ENCODE data around the gene FCRL3.

Gene FCRL3

DNA sequence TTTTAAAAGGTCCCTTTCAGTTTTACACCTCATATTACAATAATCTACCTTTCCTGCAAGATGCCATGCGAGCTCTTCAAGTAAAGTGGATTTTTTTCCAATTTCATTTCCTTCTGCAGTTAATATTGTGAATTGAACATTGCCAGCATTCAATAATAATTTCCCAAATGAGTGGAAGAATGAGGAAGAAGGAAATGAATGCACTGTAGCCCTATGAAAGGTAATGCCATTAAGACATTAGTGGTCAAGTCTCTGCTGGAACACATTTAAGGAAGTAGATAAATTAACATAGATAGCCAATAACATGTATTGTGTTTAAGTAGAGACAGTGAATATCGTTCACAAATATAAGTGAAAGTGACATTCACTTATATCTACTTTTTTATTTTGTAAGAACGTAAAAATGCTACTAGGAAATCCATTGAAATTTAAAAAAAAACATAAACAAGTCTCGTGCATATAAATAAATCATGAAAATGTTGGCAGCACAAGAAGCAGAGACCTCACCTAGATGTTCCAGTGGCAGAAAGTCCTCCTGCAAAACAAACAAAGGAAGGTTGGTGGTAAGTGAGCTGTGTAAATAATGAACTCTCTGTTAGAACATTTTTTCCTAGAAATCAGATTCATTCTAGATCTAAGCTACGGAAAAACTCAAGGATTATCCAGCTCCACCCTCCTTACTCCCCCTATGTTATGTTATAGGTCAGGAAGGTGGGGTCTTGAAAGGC is 17.7 kb downstream of the FCRL3 start:
- DNase-seq (ENCODE audit: low read depth, low spot score), result no peak

DNA sequence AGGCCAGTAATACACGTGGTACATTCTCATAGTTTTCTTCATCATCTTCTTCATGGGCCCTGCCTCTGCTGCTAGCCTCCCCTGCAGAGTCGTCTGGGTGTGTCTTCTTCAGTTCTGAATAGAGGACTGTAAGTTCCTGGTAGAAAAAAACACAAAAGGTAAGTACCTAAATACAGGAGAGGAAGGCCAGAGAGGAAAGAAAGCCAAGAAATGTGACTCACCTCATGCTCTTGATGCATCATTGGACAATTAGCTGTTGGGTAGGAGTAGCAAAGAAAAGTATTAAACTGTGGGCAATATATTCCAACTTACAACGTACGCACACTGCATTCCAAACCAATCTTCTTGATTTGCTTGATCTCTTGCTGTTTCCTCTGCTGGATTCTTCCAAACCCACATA is 21.8 kb downstream of the FCRL3 start:
- DNase-seq (ENCODE audit: low read depth, low spot score), result no peak

DNA sequence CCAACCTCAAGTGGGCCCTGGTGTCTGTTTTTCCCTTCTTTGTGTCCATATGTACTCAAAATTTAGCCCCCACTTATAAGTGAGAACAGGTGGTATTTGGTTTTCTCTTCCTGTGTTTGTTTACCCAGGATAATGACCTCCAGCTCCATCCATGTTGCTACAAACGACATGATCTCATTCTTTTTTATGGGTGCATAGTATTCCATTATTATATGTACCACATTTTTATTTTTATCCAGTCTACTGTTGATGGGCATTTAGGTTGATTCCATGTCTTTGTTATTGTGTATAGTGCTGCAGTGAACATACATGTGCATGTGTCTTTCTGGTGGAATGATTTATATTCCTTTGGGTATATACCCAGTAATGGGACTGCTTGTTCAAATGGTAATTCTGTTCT is 27.6 kb downstream of the FCRL3 start:
- DNase-seq (ENCODE audit: low read depth, low spot score), result no peak

DNA sequence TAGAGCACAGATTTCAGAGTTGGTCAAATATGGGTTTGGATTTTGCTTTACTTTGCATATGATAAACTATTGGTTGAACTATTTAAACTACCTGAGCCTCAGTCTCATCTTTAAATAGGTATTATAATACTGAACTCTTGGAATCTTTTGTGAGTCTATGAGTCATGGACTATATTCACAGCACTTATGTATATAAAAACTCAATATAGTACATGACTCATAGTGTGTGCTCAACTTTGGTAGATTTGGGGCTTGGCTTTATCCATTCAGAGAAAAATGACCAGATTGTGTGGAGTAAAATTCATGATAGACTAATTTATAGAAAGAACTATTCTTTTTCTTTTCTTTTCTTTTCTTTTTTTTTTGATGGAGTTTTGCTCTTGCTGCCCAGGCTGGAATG is 28.7 kb downstream of the FCRL3 start:
- DNase-seq (ENCODE audit: low read depth, low spot score), result no peak

DNA sequence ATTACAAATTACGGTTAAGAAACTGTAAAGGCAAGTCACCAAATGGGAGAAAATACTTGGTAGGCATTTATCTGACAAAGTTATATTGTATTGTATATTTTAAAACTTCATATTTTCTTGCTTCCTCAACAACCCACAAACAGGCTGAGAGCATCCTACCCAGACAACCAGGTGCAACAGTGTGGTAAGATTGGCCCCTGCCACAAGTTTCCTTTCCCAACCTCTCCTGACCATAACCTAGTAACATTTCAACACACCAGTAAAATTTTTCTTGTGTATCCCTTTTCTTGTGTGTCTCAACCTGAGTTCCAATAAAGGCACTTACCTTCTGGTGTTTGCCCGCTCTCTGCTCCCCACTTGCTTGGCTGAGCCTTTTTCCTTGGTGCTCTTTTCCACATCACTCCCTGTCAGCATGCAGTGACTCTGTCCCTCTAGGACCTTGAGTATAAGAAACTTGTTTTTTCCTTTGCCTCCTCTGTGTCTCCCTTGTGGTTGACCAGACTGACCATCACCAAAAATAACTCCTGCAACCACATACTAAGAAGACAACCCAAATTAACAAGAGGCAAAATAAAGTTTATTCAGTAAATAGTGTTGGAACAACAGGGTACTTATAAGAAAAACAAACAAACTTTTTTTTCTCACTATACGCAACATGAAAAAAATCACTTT is 40.9 kb downstream of the FCRL3 start:
- no peak for DNase-seq (ENCODE audit: low read depth, low spot score)

DNA sequence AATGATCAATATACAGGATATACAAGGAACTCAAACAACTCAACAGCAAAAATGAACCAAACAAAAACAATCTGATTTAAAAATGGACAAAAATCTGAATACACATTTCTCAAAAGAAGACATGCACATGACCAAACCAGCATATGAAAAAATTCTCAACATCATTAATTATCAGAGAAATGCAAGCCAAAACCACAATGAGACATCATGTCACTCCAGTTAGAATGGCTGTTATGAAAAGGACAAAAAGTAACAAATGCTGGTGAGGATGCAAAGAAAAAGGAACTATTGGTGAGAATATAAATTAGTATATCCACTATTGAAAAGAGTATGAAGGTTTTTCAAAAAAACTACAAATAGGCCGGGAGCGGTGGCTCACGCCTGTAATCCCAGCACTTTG is 42.0 kb downstream of the FCRL3 start:
- no peak for DNase-seq (ENCODE audit: low read depth, low spot score)

DNA sequence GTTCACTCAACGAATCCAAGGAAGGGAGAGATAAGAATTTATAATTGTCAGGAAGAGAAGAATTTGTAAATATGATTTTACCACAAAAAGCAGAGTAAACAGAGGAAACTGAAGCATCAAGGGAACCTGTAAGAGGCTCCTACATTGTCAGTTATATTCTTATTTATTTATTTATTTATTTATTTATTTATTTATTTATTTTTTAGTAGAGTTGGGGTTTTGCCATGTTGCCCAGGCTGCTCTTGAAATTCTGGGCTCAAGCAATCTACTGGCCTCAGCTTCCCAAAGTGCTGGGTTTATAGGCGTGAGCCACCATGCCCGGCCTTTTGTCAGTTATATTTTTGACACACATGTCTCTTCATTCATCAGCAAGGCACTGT is 47.1 kb downstream of the FCRL3 start:
- DNase-seq (ENCODE audit: low read depth, low spot score), result no peak

DNA sequence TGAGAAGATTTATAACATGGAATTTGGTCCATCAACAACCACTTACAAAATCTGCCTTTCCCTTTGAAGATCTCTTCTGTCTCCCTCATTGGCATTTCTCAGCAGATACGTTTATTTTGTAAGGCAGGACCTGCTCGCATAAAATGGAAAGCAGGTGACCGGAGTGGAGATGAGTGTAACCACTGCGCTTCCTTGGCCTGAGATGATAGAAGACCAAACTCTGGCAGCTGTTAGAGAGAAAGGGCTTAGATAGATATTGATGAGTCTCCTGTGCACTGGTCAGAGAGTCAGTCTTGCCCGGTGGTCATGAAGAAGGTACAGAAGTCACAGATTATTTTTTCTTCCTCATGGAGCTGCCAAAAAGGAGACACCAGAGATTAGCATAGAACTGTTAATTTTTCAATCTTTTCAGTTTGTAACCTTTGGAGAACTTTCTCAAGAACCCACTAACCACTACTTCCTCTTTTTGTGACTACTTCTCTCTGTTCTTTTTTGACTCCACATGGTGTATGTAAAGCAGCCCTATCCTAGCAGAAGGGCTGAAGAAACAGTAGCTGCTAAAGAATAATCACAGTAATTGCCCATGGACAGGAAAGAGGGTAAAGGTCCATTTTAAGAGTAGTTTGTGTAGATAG is 47.6 kb downstream of the FCRL3 start:
- DNase-seq (ENCODE audit: low read depth, low spot score), result no peak

DNA sequence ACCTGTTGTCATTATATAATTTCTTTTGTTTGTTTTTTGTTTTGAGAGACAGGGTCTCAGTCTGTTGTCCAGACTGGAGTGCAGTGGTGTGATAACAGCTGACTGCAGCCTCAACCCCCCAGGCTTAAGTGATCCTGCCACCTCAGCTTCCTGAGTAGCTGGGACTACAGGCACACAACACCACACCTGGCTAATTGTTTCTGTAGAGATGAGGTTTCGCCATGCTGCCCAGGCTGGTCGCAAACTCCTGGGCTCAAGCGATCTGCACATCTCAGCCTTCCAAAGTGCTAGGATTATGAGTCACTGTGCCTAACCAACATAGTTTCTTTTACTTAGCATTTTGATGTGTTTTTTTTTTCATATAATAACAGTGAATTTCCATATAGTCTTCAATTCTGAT is 52.3 kb downstream of the FCRL3 start:
- DNase-seq (ENCODE audit: low read depth, low spot score), result no peak

DNA sequence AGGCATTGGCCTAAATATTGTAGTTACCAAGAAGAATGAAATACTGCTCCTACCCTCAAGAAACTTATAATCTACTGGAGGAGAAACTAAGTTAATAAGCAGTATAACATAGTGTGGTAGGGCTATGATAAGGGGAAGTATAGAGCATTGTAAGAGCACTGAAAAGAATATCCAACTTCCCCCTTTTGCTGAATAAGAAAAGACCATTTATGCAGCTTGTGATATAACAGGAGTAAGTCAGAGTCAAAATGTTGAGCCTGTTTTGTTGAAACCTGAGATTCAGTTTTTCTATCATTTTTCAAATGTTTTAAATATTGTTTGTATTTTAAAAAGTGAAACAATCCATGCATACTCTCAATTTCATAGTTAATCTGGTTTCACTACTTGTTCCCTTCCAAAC is 54.4 kb downstream of the FCRL3 start:
- no peak for DNase-seq (ENCODE audit: low read depth, low spot score)

DNA sequence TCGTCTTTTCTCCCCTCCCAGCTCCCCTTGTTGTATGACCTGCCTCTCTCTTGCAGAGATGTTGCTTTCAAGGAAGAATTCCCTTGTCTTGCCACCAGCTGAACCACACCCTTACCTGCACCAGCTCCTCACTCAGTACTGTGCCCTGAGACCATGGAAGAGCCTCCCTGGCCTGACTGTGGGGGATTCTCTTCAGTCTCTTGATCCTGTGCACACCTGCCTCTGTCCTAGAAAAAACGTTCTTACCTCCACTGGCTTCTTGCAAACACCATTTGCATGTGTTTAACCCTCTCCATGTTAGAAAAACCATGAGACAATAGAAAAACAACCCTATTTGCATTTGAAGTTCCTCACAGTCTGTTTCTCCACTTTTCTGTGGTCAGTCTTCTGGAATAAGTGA is 59.4 kb downstream of the FCRL3 start:
- no peak for DNase-seq (ENCODE audit: low read depth, low spot score)

DNA sequence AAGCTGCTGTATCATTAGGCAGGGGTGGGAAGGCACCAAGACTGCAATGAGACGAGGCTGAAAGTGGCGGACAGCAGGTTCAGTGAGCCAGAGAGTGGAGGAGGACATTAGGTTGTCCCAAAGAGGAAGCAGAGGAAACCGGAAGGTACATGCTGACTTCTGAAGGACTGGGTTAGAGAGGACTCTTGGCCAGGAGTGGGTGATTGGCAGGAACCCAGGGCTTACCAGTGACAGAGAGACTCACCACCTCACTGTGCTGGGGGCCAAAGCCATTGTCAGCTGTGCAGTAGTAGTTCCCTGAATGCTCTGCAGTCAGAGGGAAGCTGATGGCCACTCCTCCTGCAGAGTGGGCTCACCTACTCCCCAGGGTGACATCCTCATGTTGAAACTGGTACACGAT is 60.8 kb downstream of the FCRL3 start:
- no peak for DNase-seq (ENCODE audit: low read depth, low spot score)

DNA sequence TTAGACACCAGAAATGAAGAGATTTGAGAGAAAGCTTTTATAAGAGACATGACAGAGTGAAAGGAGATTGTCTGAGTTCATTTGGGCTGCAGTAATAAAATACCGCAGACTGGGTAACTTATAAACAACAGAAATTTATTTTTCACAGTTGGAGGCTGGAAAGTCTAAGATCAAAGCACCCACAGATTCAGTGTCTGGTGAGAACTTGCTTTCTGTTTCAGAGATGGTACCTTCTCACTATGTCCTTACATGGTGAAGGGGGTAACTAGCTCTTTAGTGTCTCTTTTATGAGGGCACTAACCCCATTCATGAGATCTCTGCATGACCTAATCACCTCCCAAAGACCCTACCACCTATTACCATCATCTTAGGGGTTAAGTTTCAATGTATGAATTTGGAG is 71.8 kb downstream of the FCRL3 start:
- DNase-seq (ENCODE audit: low read depth, low spot score), result no peak
